Measurements from ENCODE around the gene CREB3L1.

CREB3L1 gene

DNA sequence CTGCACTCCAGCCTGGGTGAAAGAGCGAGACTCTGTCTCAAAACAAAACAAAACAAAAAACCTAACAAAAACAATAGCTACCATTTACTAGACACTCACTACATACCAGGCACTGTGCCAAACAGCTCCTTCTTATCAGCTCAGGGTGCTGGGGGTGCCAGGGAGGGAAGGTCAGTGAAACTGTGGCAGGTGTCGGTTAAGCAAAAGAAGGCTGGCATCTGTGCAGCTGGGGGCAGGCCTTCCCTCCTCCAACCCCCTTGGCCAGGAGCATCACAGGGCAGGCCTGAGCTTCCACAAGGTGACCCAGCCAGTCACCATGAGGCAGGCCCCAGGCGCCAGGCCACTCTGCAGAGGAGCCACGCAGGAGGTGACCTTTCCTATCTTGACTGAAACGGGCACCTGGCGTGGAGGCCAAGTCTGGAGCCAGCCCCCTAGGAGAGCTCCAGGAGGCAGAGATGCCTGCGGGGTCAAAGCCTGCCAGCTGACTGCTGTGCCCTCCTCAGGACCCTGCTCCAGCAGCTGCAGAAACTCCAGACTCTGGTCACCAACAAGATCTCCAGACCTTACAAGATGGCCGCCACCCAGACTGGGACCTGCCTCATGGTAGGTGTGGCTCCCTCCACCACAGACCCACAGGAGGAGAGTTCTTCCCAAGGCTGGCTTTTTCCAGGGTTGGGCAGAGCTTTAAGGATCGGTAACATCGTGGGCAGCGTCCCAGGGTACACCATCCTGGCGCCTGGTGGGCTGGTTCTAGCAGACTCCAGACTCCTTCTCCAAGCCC is 38.5 kb downstream of the CREB3L1 start:
- TF ChIP-seq, protein P1, sequence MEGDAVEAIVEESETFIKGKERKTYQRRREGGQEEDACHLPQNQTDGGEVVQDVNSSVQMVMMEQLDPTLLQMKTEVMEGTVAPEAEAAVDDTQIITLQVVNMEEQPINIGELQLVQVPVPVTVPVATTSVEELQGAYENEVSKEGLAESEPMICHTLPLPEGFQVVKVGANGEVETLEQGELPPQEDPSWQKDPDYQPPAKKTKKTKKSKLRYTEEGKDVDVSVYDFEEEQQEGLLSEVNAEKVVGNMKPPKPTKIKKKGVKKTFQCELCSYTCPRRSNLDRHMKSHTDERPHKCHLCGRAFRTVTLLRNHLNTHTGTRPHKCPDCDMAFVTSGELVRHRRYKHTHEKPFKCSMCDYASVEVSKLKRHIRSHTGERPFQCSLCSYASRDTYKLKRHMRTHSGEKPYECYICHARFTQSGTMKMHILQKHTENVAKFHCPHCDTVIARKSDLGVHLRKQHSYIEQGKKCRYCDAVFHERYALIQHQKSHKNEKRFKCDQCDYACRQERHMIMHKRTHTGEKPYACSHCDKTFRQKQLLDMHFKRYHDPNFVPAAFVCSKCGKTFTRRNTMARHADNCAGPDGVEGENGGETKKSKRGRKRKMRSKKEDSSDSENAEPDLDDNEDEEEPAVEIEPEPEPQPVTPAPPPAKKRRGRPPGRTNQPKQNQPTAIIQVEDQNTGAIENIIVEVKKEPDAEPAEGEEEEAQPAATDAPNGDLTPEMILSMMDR (IDR thresholded peaks at IDR 0.05): no peak
- no peak for DNase-seq (ENCODE audit: low spot score)
- H3K4me3 ChIP-seq: no peak overlapping the region
- no peak overlapping the region for H3K27ac ChIP-seq

DNA sequence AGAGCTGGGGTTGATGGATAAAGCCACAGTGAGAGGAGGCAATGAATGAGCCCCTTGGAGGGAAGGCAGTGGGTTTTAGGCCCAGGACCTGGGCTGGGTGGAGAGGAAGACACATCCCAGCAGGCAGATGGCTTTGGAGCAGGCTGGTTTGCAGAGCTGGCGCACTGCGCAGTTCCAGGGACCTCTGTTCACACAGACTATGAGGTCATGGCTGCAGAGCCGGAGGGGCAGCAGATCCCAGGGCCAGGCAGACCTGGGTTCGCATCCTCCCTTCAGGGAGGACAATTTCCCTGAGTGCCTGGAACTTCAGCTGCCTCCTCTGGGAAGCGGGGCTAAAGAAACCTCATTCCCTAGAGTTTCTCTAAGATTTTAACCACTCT is 41.6 kb downstream of the CREB3L1 start:
- TF ChIP-seq, protein P1 (IDR thresholded peaks at IDR 0.05): no peak
- H3K4me3 ChIP-seq: no peak overlapping the region
- H3K27ac ChIP-seq: peak overlapping the region in 1 of 2 donors; percentile 62
- DNase-seq (ENCODE audit: low spot score): no peak

DNA sequence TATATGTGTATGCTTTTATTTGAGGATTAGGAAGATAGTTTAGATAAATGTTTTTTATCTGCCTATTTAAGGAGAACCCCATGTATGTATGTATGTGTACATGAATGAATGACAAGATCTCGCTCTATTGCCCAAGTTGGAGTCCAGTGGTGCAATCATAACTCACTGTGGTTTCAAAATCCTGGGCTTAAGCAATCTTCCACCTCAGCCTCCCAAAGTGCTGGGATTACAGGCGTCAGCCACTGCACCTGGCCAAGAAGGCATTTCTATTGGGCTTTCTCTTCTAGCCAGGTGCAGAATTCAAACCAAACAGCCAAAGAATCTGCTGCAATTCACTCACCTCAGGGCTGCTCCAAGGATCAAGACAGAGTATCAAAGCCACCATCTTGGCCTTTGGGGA is 44.3 kb downstream of the CREB3L1 start:
- no peak for DNase-seq (ENCODE audit: low spot score)
- no peak overlapping the region for H3K27ac ChIP-seq
- TF ChIP-seq, protein P1 (IDR thresholded peaks at IDR 0.05): no peak
- no peak overlapping the region for H3K4me3 ChIP-seq

DNA sequence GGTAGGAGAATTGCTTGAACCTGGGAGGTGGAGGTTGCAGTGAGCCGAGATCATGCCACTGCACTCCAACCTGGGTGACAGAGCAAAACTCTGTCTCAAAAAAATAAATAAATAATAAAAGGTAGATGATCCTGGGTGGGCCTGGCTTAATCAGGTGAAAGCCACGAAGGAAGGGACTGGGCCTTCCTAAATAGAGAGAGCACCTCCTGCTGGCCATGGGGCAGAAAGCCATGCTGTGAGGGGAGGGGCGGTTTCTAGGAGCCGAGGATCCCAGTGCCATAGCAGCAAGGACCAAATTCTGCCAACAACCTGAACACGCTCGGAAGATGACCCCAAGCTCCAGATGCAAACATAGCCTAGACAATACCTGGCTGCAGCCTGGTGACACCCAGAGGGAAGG is 45.3 kb downstream of the CREB3L1 start:
- Histone ChIP-seq H3K27ac (no peak overlapping the region), H3K4me3 (no peak overlapping the region)
- DNase-seq (ENCODE audit: low spot score): no peak
- TF ChIP-seq, protein P1 (IDR thresholded peaks at IDR 0.05): no peak

DNA sequence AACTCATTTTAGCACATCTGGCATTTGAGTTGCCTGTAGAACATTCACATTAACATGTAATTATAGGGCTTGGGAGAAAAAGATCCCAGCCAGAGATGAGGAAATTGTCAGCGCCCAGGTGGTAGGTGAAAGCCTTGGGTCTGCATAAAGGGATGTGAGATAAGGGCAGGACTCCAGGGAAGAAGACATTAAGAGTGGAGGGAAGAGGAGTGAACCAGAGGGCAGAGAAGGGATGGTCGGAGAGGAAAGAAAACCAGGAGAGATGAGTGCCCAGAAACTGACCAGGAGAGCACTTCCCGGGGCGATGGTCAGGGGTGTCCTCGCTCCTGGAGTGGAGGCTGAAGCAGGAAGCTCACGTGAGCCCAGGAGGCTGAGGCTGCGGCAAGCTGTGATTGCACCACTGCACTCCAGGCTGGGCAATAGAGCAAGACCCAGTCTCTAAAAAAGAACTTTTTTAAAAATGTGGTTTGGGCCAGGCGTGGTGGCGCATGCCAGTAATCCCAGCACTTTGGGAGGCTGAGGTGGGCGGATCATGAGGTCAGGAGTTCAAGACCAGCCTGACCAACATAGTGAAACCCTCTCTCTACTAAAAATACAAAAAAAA is 49.5 kb downstream of the CREB3L1 start:
- no peak for DNase-seq (ENCODE audit: low spot score)
- Histone ChIP-seq H3K4me3 (no peak overlapping the region), H3K27ac (no peak overlapping the region)
- TF ChIP-seq, protein P1 (IDR thresholded peaks at IDR 0.05): no peak

DNA sequence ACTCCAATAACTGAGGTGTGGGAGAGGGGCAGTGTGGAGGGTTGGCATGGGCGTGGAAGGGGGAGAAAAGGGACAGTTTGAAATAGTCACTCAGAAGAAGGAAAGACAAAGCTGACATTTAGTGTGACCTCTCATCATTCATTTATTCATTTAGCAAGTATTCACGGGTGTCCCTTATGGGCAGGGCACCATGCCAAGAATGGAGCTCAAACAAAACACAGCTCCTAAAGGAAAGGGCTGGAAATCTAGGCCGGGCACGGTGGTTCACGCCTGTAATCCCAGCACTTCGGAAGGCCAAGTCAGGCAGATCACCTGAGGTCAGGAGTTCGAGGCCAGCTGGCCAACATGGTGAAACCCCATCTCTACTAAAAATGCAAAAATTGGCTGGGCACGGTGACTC is 50.4 kb downstream of the CREB3L1 start:
- DNase-seq (ENCODE audit: low spot score): no peak

More for the DNA sequence above, 50.4 kb downstream of the CREB3L1 start:
- Histone ChIP-seq H3K27ac (no peak overlapping the region), H3K4me3 (no peak overlapping the region)
- TF ChIP-seq, protein P1 (IDR thresholded peaks at IDR 0.05): no peak

All from coronary artery (tissue), 2 donors.